CD4-positive, alpha-beta T cell treated with Interleukin-17A for 4 hours (primary cell): ENCODE measurements around the gene C5orf46.

Experiments
- DNase-seq: peaks from one replicate; pipeline ENCODE4 v3.0.0-alpha.2; 2020; ENCODE audit warnings: mixed read lengths

The C5orf46 gene

DNA sequence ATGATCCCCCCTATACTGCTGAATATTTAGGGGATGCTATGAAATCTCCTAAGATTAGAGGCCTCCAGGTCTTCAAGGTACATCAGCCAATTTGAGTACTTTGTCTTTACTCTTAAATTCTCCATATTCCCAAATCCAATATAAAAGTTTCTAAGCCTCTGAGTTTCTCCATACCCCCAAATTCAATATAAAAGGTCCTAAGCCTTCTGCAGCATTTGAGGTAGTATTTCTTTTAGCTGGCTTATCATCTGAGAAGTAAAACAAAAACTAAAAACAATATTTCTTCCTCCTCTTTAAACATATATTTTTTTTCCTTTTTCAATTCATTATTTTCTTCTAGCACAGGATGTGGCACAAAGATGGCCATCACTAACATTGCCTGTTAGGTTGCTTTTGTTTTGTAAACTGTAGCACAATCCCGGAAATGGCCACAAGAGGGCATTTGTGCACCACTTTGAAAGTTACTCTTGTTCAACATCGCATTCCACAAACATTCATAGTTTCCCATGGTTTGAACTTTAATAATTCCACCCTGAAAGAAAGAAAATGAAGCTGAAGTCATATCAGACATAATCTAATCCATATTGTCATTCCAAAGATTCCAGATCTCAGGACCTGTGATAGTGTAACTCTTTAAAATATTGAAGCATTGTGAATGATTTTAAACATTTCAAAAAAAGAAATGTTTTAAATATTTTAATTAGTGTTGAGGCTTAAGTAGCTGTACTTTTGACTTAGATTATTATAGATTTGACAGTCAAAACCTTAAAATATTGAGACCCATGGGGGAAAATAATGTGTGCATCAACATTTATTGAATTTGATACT lies 48.8 kb downstream of the C5orf46 start:
- DNase-seq = peak; percentile 32

DNA sequence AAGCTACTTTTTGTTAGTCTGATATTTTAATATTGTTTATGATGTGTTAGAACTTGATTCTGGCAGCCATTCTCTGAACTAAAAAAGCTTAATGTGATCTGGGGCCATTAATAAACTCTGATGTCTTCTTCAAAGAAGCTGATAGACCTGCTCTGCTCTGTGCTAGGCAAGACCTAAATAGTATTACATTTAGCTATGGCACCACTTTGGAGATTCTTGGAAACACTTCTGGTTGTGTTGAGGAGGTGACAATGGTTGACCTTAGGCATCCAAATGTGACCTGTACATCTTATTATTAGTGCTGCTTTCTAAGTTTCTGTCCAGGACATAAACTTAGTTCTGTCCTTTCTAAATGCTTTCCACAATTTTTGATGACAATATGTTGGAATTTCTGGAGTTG lies 49.5 kb downstream of the C5orf46 start:
- DNase-seq = no peak

DNA sequence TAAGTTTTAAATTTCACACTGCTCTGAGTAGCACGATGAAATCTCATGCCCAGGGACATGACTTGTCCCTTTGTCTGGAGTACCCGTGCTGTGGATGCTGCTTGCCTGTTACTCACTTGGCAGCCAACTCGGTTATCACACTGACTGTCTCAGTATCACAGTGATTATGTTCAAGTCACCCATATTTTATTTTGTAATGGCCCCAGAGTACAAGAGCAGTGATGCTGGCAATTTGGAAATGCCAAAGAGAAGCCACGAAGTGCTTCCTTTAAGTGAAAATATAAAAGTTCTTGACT lies 50.6 kb downstream of the C5orf46 start:
- no peak for DNase-seq

DNA sequence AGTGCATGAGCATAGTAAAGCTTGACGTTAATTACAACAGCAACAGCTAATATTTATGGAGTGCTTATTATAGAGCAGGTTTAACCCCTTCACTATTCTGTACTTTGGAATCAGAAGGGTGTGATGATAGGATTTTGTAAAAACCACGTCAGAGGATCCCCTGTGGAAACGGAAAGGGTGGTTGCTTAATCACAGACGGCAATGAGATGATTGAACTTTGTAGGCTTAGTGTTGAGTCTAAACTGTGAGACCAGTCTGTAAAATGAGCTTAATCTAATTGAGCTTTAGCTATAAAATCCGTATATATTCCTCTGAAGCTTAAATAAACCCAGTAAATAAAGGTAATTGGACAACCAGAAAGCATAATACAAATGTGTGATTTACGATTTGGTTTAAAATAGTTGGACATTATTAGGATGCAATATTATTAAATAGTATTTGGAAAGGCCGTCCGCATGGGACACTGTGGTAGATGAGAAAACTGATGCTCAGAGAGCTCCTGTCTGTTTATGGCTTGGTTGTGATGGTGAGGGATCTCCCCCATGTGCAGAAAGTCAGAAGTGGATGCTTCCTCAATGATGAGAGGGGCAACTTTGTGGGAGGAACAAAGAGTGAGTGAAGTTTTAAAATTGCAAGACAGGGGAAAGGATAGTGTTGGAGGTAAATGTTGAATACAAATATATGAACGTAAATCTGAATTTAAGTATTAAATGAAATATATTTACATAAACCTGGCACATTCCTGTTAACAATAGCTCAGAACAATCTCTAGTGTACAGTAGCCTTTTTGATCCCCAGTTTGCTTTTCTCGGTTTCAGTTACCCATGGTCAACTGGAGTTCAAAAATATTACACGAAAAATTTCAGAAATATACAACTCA lies 51.2 kb downstream of the C5orf46 start:
- DNase-seq = no peak

DNA sequence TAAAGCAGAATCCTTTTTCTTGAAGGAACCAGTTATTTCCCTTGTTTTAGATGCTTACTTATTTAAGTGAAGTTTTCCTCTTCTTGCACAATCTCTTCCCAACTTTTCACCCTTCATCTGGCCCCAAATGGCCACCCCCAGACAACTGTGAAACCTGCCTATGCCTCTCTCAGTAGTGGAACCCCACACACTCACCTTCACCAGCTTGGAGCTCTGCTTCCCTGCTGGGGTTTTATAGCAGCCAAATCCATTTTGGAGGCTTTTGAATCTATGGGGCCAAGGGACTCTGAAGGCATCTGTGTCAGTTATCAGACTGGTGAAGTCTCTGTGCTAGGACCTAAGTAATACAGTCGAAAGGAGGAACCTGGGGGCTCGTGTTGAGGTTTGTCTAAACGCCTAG lies 52.0 kb downstream of the C5orf46 start:
- no peak for DNase-seq

DNA sequence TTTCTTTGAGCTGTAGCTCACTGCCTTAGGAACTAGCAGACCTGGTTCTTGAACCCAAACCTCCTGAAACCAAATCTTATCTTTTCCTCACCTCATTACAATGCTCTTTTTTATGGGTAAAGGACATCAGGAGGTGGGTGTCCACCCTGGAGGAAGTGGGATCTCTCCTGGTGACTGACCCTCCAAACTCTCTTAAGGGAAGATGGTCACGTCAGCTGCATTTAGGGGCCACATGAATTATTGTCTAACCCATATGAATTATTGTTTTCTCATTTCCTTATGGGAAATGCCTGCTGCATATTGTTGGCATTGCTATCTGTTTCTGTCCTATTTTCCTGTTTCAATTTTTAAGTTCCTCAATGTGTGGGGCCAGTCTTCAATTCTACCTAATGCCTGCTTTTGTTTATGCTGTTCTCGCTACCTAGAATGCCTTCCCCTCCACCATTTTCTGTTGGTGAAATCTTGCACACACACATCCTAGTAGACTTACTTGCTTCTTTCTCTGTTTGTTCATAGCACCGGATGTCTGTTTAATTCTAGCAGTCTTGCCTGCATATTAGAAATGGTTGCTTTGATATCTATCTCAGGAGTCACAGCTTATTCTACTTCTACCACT lies 52.9 kb downstream of the C5orf46 start:
- DNase-seq = no peak

DNA sequence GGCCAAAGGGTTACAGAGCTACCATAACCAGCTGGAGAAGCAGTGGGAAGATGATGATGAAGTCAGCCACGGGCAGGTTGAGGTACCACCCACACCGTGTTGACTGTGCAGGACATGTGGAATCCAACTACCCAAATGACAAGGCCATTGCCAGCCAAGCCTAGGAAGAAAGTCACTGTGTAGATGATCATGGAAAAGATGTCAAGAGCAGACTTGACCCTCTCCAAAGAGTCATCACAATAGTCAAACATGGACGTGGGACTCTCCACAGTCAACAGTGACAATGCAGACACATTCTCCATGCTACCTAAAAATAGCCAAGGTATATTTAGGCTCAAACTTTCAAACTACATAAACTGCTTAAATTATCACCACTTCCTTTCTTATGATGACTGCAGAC lies 54.0 kb downstream of the C5orf46 start:
- DNase-seq = no peak

DNA sequence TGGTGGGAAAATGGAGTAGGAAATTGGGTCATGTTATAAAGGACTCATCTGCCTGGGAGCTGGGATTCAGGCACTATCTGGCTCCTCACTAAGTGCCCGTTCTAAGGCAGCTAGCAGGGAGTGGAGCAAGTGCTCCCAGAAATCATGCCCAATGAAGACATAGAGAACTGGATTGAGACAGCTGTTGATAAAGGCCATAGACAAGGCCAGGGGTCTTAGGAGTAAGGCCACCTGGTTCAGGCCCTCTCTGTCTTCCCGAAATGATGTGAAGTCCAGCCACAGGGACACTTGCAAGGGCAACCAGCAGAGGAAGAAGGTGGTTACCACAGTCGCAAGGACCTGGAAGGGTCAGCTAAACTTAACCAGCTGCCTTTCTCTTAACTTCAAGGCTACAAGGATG lies 54.8 kb downstream of the C5orf46 start:
- DNase-seq = no peak

DNA sequence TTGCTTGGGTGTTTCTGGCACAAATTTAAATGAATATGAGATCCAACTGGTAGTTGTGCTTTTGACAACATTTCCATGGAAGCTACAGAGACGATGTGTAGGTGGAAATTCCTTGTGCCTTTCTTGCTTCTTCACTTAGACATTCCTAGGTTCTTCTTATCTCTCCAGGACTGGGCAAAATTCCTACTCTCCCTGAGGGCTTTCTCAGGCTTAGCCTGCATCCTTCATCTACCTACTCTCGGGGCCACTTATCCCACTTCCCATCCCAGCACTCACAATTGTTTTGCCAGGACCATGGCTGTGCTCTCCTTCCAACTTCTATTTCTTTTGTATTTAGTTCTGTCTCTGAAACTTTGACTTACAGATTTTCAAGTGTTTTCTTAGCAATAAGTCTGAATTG lies 57.1 kb downstream of the C5orf46 start:
- DNase-seq = no peak

DNA sequence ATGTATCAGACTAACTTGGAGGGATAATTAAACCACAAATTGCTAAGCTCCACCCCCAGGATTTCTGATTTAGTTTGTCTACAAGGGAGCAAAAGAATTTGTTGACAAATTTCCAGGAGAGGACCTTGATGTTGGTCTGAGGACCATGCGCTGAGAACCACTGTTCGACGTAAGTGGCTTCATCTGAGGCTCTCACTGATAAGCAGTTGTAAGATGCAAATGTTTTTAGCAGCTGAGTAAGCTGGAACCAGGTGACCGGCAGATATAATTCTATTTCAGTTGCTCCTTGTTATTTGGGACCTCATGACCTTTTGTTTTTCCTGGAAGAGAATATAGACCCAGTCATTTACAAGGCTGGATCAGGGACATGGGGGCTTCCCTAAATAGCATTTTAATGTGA lies 60.7 kb downstream of the C5orf46 start:
- no peak for DNase-seq

DNA sequence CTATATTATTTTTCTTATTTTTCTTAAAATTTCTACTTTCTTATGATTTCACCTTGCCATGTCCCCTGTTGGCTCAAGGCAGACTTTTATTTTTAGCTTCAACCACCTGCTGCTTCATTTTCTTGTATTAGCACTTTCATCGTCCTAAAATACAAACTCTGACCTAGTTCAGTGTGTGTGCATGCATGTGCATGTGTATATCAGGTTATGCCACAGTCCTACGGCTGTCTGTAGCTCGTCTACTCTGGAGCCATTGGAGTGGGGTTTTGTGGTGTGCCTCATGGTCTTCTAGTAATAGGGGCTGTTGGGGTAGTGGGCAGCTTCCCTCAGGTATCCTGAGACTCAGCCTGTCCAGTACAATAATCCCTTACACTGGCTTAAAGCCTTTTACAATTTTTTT lies 61.5 kb downstream of the C5orf46 start:
- no peak for DNase-seq

DNA sequence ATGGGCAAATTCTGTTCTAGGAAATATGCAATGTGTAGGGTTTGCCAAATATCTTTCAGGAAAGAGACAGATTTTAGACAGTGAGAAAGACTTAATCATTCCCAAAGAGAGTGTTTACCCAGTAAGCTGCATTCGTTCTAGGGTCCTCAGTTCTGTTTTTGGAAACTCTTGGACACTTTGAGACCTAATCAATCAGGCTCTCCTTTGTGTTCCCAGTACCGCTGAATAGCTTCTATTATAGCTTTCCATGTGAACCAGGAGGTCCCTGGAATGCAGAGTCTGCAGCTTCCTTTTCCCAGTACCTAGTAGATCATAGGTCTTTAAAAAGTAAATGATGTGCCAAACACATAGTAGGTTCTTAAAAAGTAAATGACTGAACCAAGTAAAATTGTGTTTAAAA lies 63.5 kb downstream of the C5orf46 start:
- no peak for DNase-seq
